Measurements from ENCODE around the gene FOXD2.

The FOXD2 gene

GRCh38 chr1:47459253-47459788, 21.5 kb downstream of the FOXD2 start:
- peaks cover 12% of the 10 kb centered on the region for H3K27me3 ChIP-seq (replicated peaks)
- no peak overlapping the region for H3K27ac ChIP-seq
- no peak overlapping the region for H3K4me3 ChIP-seq (ENCODE audit: low read depth, low read length)
- in situ Hi-C loops (cut with HindIII; ENCODE audit: low pct_ligation_motif_present, low sequenced_read_pairs) = no loop called here
- TF ChIP-seq, protein P1, sequence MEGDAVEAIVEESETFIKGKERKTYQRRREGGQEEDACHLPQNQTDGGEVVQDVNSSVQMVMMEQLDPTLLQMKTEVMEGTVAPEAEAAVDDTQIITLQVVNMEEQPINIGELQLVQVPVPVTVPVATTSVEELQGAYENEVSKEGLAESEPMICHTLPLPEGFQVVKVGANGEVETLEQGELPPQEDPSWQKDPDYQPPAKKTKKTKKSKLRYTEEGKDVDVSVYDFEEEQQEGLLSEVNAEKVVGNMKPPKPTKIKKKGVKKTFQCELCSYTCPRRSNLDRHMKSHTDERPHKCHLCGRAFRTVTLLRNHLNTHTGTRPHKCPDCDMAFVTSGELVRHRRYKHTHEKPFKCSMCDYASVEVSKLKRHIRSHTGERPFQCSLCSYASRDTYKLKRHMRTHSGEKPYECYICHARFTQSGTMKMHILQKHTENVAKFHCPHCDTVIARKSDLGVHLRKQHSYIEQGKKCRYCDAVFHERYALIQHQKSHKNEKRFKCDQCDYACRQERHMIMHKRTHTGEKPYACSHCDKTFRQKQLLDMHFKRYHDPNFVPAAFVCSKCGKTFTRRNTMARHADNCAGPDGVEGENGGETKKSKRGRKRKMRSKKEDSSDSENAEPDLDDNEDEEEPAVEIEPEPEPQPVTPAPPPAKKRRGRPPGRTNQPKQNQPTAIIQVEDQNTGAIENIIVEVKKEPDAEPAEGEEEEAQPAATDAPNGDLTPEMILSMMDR (IDR thresholded peaks at IDR 0.05; ENCODE audit: low read depth, low read length, missing control alignments) = no peak
- no peak for DNase-seq
- no peaks in the 10 kb centered on the region for H3K36me3 ChIP-seq (replicated peaks)

GRCh38 chr1:47460040-47460439, 22.2 kb downstream of the FOXD2 start:
- no peak for DNase-seq
- in situ Hi-C loops (cut with HindIII; ENCODE audit: low pct_ligation_motif_present, low sequenced_read_pairs) = no loop called here
- Histone ChIP-seq H3K36me3 (replicated peaks) (no peaks in the 10 kb centered on the region), H3K27ac (no peak overlapping the region), H3K27me3 (replicated peaks) (peaks cover 12% of the 10 kb centered on the region), H3K4me3 (ENCODE audit: low read depth, low read length) (no peak overlapping the region)
- TF ChIP-seq, protein P1 (IDR thresholded peaks at IDR 0.05; ENCODE audit: low read depth, low read length, missing control alignments) = no peak

GRCh38 chr1:47460456-47460855, 22.6 kb downstream of the FOXD2 start:
- TF ChIP-seq, protein P1 (IDR thresholded peaks at IDR 0.05; ENCODE audit: low read depth, low read length, missing control alignments) = no peak
- peaks cover 12% of the 10 kb centered on the region for H3K27me3 ChIP-seq (replicated peaks)
- in situ Hi-C loops (cut with HindIII; ENCODE audit: low pct_ligation_motif_present, low sequenced_read_pairs) = no loop called here
- DNase-seq = no peak
- H3K27ac ChIP-seq = no peak overlapping the region
- H3K36me3 ChIP-seq (replicated peaks) = no peaks in the 10 kb centered on the region
- H3K4me3 ChIP-seq (ENCODE audit: low read depth, low read length) = no peak overlapping the region

GRCh38 chr1:47465605-47466004, 27.8 kb downstream of the FOXD2 start:
- Histone ChIP-seq H3K36me3 (replicated peaks) (no peaks in the 10 kb centered on the region), H3K27me3 (replicated peaks) (peaks cover 6% of the 10 kb centered on the region), H3K4me3 (ENCODE audit: low read depth, low read length) (no peak overlapping the region), H3K27ac (no peak overlapping the region)
- TF ChIP-seq, protein P1 (IDR thresholded peaks at IDR 0.05; ENCODE audit: low read depth, low read length, missing control alignments) = no peak
- in situ Hi-C loops (cut with HindIII; ENCODE audit: low pct_ligation_motif_present, low sequenced_read_pairs) = no loop called here
- no peak for DNase-seq

DNA sequence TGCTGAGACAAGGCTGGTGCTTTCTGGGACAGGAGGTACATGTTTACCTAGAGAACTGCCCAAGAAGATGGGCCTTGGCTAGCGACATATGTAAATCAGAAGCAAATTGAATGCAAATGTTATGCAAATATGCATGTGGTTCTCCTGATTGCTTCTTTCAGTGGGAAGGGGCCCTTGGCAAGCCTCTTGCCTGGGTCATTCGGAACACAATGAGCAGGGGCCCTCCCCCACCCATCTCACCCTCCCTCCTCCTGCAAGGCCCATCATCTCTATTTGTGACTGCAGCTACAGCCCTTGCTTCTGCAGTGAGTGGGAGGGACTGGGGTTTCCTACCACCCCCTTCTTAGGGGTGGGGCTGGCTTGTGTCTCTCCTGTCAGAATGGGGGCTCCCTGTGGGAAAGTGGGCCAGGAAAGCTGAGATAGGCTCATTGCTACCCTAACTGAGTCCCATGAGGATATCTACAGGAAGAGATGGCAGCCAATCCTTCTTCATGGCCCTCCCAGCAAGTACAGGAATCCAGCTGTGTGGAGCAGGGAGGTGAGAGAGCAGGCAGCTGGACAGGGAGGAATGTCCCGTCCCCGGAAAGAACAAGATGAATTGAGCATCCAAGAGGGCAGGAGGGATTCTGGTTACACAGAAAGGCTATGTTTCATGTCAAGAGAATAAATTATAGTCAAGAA, 31.0 kb downstream of the FOXD2 start:
- Histone ChIP-seq H3K4me3 (ENCODE audit: low read depth, low read length) (no peak overlapping the region), H3K27ac (no peak overlapping the region), H3K27me3 (replicated peaks) (no peaks in the 10 kb centered on the region), H3K36me3 (replicated peaks) (no peaks in the 10 kb centered on the region)
- TF ChIP-seq, protein P1 (IDR thresholded peaks at IDR 0.05; ENCODE audit: low read depth, low read length, missing control alignments) = no peak
- no peak for DNase-seq
- in situ Hi-C loops (cut with HindIII; ENCODE audit: low pct_ligation_motif_present, low sequenced_read_pairs) = no loop called here

DNA sequence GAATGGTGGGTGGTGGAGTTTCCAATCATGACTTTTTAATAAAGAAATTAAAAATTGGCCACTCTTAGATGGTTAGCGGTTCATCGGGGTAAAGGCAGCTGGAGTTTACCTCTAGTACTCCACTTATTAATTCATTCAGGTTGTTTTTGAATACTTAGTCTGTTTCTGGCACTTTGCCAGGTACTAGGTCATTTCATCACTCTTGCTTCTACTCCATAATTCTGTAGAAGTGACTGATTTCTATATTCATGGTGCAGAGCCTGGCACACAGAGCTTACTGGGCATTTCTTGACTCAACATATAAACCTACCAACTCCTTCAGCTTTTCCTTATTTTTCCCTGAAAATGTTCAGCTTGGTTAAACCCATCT, 31.5 kb downstream of the FOXD2 start:
- no peak for DNase-seq
- Histone ChIP-seq H3K27ac (no peak overlapping the region), H3K4me3 (ENCODE audit: low read depth, low read length) (no peak overlapping the region), H3K27me3 (replicated peaks) (no peaks in the 10 kb centered on the region), H3K36me3 (replicated peaks) (no peaks in the 10 kb centered on the region)
- in situ Hi-C loops (cut with HindIII; ENCODE audit: low pct_ligation_motif_present, low sequenced_read_pairs) = no loop called here
- TF ChIP-seq, protein P1 (IDR thresholded peaks at IDR 0.05; ENCODE audit: low read depth, low read length, missing control alignments) = no peak

Data from brain microvascular endothelial cell (primary cell).